COLO668 (cell line): ENCODE measurements around the gene DCDC1.

Source experiments
- DNase-seq: peaks from one replicate; lab custom pipeline; 2025; ENCODE audit not compliant: unreplicated experiment; lab: John Stamatoyannopoulos, UW

The DCDC1 gene

GRCh38 chr11:31233425-31233824 lies 136.1 kb downstream of the DCDC1 start:
- DNase-seq: no peak

- DNase-seq: no peak
Measured at GRCh38 chr11:31231601-31232000, 137.9 kb downstream of the DCDC1 start.

GRCh38 chr11:31218847-31219246 lies 150.7 kb downstream of the DCDC1 start:
- DNase-seq: no peak

GRCh38 chr11:31214372-31214771 lies 155.2 kb downstream of the DCDC1 start:
- no peak for DNase-seq

- no peak for DNase-seq
Measured at GRCh38 chr11:31199378-31199777, 170.2 kb downstream of the DCDC1 start.

GRCh38 chr11:31173926-31174680 lies 195.4 kb downstream of the DCDC1 start:
- no peak for DNase-seq

GRCh38 chr11:31160504-31161422 lies 208.8 kb downstream of the DCDC1 start:
- DNase-seq: no peak

GRCh38 chr11:31150841-31151240 lies 218.7 kb downstream of the DCDC1 start:
- DNase-seq: no peak

GRCh38 chr11:31150011-31150410 lies 219.5 kb downstream of the DCDC1 start:
- no peak for DNase-seq

- DNase-seq: peak; percentile 12
Measured at GRCh38 chr11:31141789-31142188, 227.8 kb downstream of the DCDC1 start.

GRCh38 chr11:31139479-31139878 lies 230.1 kb downstream of the DCDC1 start:
- no peak for DNase-seq

- no peak for DNase-seq
Measured at GRCh38 chr11:31132531-31133421, 236.8 kb downstream of the DCDC1 start.

- DNase-seq: no peak
Measured at GRCh38 chr11:31131760-31132159, 237.8 kb downstream of the DCDC1 start.

GRCh38 chr11:31127290-31127689 lies 242.2 kb downstream of the DCDC1 start:
- no peak for DNase-seq

- no peak for DNase-seq
Measured at GRCh38 chr11:31120428-31120827, 249.1 kb downstream of the DCDC1 start.

- no peak for DNase-seq
Measured at GRCh38 chr11:31118566-31118965, 251.0 kb downstream of the DCDC1 start.

- no peak for DNase-seq
Measured at GRCh38 chr11:31117038-31117437, 252.5 kb downstream of the DCDC1 start.

- no peak for DNase-seq
Measured at GRCh38 chr11:31114442-31114841, 255.1 kb downstream of the DCDC1 start.

- DNase-seq: no peak
Measured at GRCh38 chr11:31110830-31111229, 258.7 kb downstream of the DCDC1 start.

GRCh38 chr11:31109446-31109845 lies 260.1 kb downstream of the DCDC1 start:
- DNase-seq: no peak

GRCh38 chr11:31107649-31108048 lies 261.9 kb downstream of the DCDC1 start:
- no peak for DNase-seq
